Heart left ventricle (tissue), 16 donors: ENCODE data around the gene TMEM196. TPM values are rescaled to one million over a fixed set of nuclear protein-coding genes. Genes with fewer than 3 reads are reported as not detected.

Experiments used
- ATAC-seq, 4 donors: fragments of 200-7000 bp; cut with Tn5 transposase; one replicate each; pipeline ENCODE4 v1.9.1; 2020 to 2022; ENCODE audit warnings: moderate library complexity in 4 of 4, mild to moderate bottlenecking in 3 of 4, moderate number of reproducible peaks in 1 of 4
- DNase-seq, 5 donors: peaks; one replicate each; pipeline ENCODE4 v3.0.0-alpha.2; 2020
- H3K27ac ChIP-seq, 12 donors: fragments of 200-600 bp; sonication (generic) in 4 of 12; one replicate each; pipeline versions ENCODE4 v1.5.0 to v1.8.0; 2016 to 2022; ENCODE audit warnings: mild to moderate bottlenecking in 2 of 12
- H3K27me3 ChIP-seq, 9 donors: fragments of 200-600 bp; sonication (generic) in 2 of 9; one replicate each; pipeline versions ENCODE4 v1.5.1 to v1.8.0; 2016 to 2022; ENCODE audit warnings: mild to moderate bottlenecking in 3 of 9
- H3K36me3 ChIP-seq, 9 donors: fragments of 200-600 bp; sonication (generic) in 2 of 9; one replicate each; pipeline versions ENCODE4 v1.5.0 to v1.8.0; 2018 to 2022; ENCODE audit warnings: mild to moderate bottlenecking in 2 of 9
- H3K4me1 ChIP-seq, 12 donors: fragments of 200-600 bp; sonication (generic) in 4 of 12; one replicate each; pipeline versions ENCODE4 v1.5.0 to v1.8.0; 2016 to 2022; ENCODE audit warnings: mild to moderate bottlenecking in 3 of 12
- H3K4me3 ChIP-seq, 12 donors: fragments of 200-600 bp; sonication (generic) in 4 of 12; one replicate each; pipeline versions ENCODE4 v1.5.0 to v1.8.0; 2017 to 2022; ENCODE audit warnings: mild to moderate bottlenecking in 9 of 12, moderate library complexity in 4 of 12
- H3K9me3 ChIP-seq, 12 donors: fragments of 200-600 bp; sonication (generic) in 4 of 12; one replicate each; pipeline versions ENCODE4 v1.5.0 to v1.8.0; 2016 to 2022; ENCODE audit warnings: mild to moderate bottlenecking in 1 of 12
- CTCF ChIP-seq, 12 donors: fragments of 200-600 bp; sonication (generic) in 4 of 12; IDR thresholded peaks; one replicate each; pipeline versions ENCODE4 v1.5.0 to v1.8.0; 2018 to 2022; ENCODE audit warnings: antibody characterized with exemption in 12 of 12, mild to moderate bottlenecking in 5 of 12
- POLR2A ChIP-seq, 2 donors: fragments of 450-650 bp; IDR thresholded peaks; one replicate each; pipeline ENCODE4 v1.6.1; 2017; ENCODE audit warnings: antibody characterized with exemption in 2 of 2, mild to moderate bottlenecking in 2 of 2, moderate library complexity in 2 of 2
- WGBS, 4 donors: extraction: QIAGEN DNeasy Blood & Tissue Kit in 2 of 4; methylation state at CpG; one replicate each; pipeline versions ENCODE4 v1.1.5 to v1.1.7; 2013 to 2018; 5-methylcytosine and 5-hydroxymethylcytosine counted together
- intact Hi-C, 10 donors: fragments of 100-400 bp; cut with DNase I; formaldehyde crosslinking; loops; one replicate each; pipeline versions ENCODE4 v1.11.1 to v1.14.2; 2022
- polyA plus RNA-seq, 2 donors: library from polyadenylated mRNA; stranded (reverse); fragments of 200-250 nt; gene quantifications; one replicate each; pipeline ENCODE4 v1.2.3, GENCODE V29; 2013
- total RNA-seq, 9 donors: library from RNA; depleted of rRNA in 2 of 9; stranded (reverse); fragments of >200 nt in 2 of 9; fragmentation: NEBNext Ultra II Directional in 3 of 9; extraction: Animal tissue kit (Norgen Biotek cat#: 25700) in 3 of 9; gene quantifications; one replicate each; pipeline versions ENCODE4 v1.1.0 to v1.2.4, GENCODE V29; 2016 to 2023
- donor health status: ischemic (EF 13 %, LVEDD 7.1; RV severe dilation, severe dysfunction).
- donor health status: healthy with polysubstance abuse.
- donor health status: DM: no; HTN: yes; CAD: no.
- donor health status: DM: no; HTN: no; CAD: no.
- donor health status: ischemic (EF 25% LVEDD 6.9; RV normal size, moderate dysfunction).
- donor health status: ischemic (EF 25% LVEDD 5.7; RV mildly dilated, moderate dysfunction).
- donor health status: healthy.
- donor health status: DM: yes; HTN: yes; CAD: no.
- donor health status: ischemic (EF 35%, LVEDD 5.7; RV mildly dilated, moderate dysfunction).
- donor health status: nonischemic (EF 11% LVEDD 7.7; RV severe dilation, severe dysfunction).
- donor health status: DM: yes; HTN: yes; CAD: no.
- donor health status: PGD.
- donor health status: ischemic (EF 29% LVEDD 5.4; RV normal size, mild dysfunction).
- donor health status: nonischemic (EF 23%, LVEDD 6.1; RV moderate dilation, normal function).

TMEM196 gene
- total and polyA plus RNA-seq, 11 donors = not detected

- no peak for DNase-seq
- 41 to 57% (median 45%) methylated on average over 1 of the region's 1 CpG for WGBS, 4 donors
- no peak for ATAC-seq
- H3K9me3 ChIP-seq = no peaks in the 10 kb centered on the region
- no peaks in the 10 kb centered on the region for H3K4me1 ChIP-seq
- H3K4me3 ChIP-seq = no peak overlapping the region
- no peak for TF ChIP-seq CTCF (IDR thresholded peaks at IDR 0.05)
- no peak for TF ChIP-seq POLR2A (IDR thresholded peaks at IDR 0.05)
- intact Hi-C loops = no loop called here
- no peaks in the 10 kb centered on the region for H3K36me3 ChIP-seq
- H3K27ac ChIP-seq = no peak overlapping the region
- no peaks in the 10 kb centered on the region for H3K27me3 ChIP-seq
Measured at GRCh38 chr7:19811386-19811785, 38.0 kb upstream of the TMEM196 start.

DNA sequence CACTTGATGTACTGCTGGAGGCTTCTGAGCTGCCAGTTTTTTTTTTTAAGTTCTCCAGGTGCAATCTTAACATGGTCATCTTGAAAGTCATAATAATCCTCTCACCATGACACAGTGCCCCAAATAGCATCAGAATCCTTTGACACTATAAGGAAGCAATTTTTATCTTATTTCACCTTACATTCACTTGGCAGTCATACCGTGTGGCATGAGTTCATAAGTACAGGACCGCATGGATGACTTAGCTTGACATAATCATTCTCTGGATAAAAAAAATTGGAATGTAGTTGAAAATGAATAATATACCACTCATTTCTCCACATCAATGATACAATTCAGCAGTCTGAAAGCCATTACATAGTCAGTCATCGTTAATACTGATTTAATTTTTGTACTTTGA is 25.6 kb upstream of the TMEM196 start:
- ATAC-seq (no peak), DNase-seq (no peak)
- no peaks in the 10 kb centered on the region for H3K36me3 ChIP-seq
- H3K27ac ChIP-seq = no peak overlapping the region
- no peak overlapping the region for H3K4me3 ChIP-seq
- H3K27me3 ChIP-seq = no peaks in the 10 kb centered on the region
- no peaks in the 10 kb centered on the region for H3K4me1 ChIP-seq
- 53 to 66% (median 58%) methylated on average over 3 of the region's 3 CpGs for WGBS, 4 donors
- TF ChIP-seq POLR2A (IDR thresholded peaks at IDR 0.05) (no peak), CTCF (IDR thresholded peaks at IDR 0.05) (no peak)
- intact Hi-C loops = no loop called here
- H3K9me3 ChIP-seq = no peaks in the 10 kb centered on the region

DNA sequence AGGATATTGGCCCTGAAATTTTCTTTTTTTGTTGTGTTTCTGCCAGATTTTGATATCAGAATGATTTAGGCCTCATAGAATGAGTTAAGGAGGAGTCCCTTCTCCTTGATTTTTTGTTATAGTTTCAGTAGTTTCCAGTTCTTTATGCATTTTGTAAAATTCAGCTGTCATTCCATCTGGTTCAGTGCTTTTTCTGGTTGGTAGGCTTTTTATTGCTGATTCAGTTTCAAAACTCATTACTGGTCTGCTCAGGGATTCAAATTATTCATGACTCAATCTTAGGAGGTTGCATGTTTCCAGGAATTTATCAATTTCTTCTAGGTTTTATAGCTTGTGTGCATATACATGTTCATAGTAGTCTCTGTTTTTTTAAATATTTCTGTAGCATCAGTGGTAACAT is 10.1 kb upstream of the TMEM196 start:
- no peak overlapping the region for H3K4me3 ChIP-seq
- H3K27me3 ChIP-seq = no peaks in the 10 kb centered on the region
- no peak for TF ChIP-seq CTCF (IDR thresholded peaks at IDR 0.05)
- TF ChIP-seq POLR2A (IDR thresholded peaks at IDR 0.05) = no peak
- intact Hi-C loops = no loop called here
- peaks cover 0 to 13% (median 2%) of the 10 kb centered on the region in 12 donors for H3K9me3 ChIP-seq
- H3K4me1 ChIP-seq = no peaks in the 10 kb centered on the region
- DNase-seq (no peak), ATAC-seq (no peak)
- H3K36me3 ChIP-seq = no peaks in the 10 kb centered on the region
- H3K27ac ChIP-seq = no peak overlapping the region

DNA sequence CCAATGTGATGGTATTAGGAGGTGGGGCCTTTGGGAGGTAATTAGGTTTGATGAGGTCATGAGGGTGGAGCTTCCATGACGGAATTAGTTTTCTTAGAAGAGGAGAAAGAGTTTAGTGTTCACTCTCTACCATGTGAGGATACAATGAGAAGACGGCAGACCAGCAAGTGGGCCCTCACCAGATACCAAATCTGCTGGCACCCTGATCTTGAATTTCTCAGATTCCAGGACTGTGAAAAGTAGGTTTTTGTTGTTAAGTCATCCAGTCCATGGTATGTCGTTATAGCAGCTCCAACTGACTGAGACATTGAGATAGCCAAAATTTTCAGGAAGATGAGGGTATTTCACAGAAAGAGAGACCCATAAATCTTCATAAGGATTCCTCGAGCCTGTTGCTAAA is 3.6 kb upstream of the TMEM196 start:
- TF ChIP-seq POLR2A (IDR thresholded peaks at IDR 0.05) (no peak), CTCF (IDR thresholded peaks at IDR 0.05) (no peak)
- DNase-seq = no peak
- Histone ChIP-seq H3K4me3 (no peak overlapping the region), H3K36me3 (no peaks in the 10 kb centered on the region), H3K9me3 (no peaks in the 10 kb centered on the region), H3K27ac (no peak overlapping the region), H3K27me3 (peaks cover 3 to 33% (median 24%) of the 10 kb centered on the region in 9 donors), H3K4me1 (peaks cover 0 to 12% (median 0%) of the 10 kb centered on the region in 12 donors)
- 57 to 70% (median 64%) methylated on average over 4 of the region's 4 CpGs for WGBS, 4 donors
- intact Hi-C loops = no loop called here
- no peak for ATAC-seq
